ENCODE results near the gene SPAG16.

- no peak for TF ChIP-seq TAF1 (IDR thresholded peaks at IDR 0.05; ENCODE audit: low read depth)
- no peak for TF ChIP-seq FOXM1 (IDR thresholded peaks at IDR 0.05; ENCODE audit: borderline replicate concordance, low read depth)
- no peak for TF ChIP-seq YY1 (IDR thresholded peaks at IDR 0.05; ENCODE audit: low read depth)
- TF ChIP-seq NFIC (IDR thresholded peaks at IDR 0.05) = no peak
- no peak for TF ChIP-seq ZBTB7A (IDR thresholded peaks at IDR 0.05; ENCODE audit: low read depth)
Measured at GRCh38 chr2:214075456-214075855, 791.2 kb downstream of the SPAG16 start.

Data from Ishikawa (cell line).